GM21381 (cell line): Measurements from ENCODE around the gene EPHB1.

Source experiments
- ATAC-seq: cut with Tn5 transposase; IDR thresholded peaks from one replicate; pipeline ENCODE4 v1.9.1; 2021; ENCODE audit warnings: mild to moderate bottlenecking, moderate library complexity; ENCODE audit not compliant: unreplicated experiment

EPHB1 gene

DNA sequence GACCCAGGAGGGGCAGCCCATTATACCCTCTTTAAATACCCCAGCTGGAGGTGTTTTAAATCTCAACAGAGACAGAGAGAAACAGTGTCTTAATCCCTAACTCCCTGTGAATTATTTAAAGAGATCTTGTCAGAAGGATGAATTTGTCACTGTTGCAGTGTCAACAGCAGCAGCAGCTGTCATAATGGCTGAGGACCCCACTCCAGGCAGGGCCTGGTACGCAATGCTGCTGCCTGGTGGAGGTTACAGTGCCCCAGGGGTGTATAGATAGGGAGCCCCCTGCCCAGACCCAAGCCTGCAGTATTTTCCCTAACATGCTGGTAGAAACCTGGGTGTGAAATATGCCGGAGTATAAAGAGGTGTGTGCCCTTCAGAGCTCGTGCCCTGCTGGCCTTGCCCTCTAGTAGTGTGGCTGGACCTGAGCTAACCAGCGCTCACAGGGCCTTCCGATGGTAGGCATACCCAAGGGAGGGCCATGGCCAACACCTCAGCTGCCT lies 143.0 kb downstream of the EPHB1 start:
- no peak for ATAC-seq

DNA sequence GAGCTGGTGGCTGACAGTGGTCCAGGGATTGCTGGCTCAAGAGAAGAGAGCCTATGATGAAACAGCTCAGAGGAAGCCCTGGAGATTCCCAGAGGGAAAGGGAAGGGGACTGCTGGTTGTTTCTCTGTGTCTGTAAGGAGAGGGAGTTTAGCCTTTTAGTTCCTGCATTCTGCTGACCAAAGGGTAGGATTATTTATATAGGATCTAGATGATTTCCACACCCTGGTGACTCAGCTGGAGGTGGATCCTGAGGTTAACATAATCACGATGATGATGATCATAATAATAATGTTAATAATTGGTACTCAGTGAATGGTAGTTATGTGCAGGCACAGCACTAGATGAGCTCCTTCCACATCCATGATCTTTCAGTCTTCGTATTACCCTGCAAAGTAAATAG lies 144.9 kb downstream of the EPHB1 start:
- ATAC-seq = no peak

DNA sequence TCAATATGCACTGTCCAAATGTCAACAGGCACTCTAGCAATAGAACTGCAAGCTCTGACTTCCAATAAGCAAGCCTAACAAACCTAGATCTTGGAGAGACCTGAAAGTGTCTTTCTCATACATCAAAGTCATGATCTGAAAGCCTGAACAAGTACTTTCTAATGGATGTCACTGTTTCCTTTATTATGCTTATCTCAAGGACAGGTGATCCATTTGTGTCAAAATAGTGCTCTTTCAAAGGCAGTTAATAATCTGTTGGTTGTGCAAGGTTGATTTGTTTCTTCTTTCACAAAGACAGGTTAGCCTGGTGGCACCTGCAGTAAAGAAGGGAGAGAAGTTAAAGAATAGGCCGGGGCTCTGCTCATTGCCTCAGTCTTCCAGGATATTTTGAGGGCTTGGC lies 146.8 kb downstream of the EPHB1 start:
- ATAC-seq = no peak

DNA sequence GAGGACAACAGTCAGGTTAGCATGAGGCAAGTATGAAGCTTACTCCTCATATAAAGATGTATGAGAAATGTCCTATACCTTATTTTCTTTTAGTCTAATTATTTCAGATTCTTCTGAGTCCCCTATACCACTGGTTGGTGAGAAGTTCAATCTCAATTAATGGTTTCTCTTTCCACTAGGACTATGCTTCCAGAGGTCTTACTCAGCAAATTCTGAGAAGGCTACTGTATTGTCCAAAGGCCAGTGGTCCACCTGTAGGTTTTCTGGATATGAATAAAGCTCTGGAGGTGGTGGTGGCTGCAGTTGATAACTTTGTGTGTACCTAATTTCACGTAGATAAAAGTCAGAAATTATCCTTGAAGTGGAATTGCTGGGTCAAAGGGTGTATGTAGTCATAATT lies 149.4 kb downstream of the EPHB1 start:
- no peak for ATAC-seq

DNA sequence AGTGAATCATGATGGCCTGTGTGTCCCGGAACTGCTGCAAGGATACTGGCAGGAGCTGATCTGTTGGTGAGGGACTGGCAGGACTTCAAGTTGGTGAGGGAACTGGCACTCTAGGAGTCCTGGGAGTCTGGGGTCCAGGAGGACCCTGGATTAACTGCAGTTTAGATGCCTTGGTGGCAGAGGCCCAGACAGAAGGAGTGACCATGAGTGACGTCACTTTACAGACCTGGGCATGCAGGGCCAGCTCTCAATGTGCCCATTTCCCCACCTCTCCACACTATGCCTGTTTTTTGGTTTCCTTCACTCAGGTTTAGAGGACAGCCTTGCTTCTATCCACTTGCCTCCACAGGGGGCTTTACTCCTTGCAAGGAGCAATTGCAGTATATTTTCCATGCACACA lies 154.1 kb downstream of the EPHB1 start:
- no peak for ATAC-seq

DNA sequence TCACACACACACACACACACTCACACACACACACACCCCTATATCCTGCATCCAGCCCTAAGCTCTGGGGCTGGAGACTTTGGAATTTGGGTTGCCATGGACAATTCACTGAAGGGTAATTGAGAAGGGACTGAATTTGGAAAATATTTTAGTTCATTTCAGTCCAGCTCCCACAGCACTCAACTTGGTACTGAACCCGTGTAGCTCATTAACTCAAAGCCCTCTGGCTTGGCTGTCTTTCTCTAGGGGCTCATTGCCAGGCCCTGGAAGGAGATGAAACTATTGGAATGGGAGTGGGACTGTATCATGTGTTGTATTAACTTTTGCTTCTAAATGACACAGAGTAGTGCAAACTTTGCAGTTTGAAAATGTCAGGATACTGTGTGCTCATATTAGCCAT lies 157.3 kb downstream of the EPHB1 start:
- no peak for ATAC-seq

DNA sequence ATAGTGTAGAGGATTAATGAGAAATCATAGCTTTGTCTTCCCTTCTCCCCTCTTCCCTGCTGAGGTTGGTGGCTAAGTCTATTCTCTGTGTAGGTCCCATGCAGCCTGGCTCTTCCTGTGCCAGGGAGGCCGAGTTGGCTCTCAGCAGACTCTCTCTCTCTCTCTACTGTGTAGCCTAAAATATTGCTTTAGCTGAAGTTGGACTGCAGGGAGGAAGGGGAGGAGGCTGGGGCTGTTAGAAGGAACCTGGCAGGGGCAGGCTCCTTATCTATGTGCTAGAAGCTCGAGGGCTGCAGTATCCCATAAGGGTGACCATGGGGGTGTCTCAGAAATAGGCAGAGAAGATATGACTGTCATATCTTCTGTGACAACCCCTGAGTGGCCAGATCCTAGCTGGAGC lies 160.8 kb downstream of the EPHB1 start:
- peak; percentile 26 for ATAC-seq

DNA sequence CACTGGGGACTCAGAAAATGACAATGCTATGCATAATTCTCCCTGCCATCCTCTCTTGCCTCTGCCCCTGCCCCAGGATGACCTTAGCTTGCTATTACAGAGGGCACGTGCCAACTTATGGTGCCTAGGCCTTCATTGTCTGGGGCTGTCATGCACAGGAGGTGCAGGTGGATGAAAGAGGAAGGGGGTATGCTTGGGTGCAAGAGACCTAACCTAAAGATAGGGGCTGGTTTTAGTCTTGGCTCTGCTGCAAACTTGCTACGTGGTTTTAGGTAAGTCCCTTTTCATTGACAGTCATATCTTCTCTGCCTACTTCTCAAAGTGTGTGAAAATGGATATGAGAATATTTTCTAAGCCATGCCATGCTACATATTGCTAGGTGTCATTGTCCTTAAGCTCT lies 161.3 kb downstream of the EPHB1 start:
- ATAC-seq = peak; percentile 68

DNA sequence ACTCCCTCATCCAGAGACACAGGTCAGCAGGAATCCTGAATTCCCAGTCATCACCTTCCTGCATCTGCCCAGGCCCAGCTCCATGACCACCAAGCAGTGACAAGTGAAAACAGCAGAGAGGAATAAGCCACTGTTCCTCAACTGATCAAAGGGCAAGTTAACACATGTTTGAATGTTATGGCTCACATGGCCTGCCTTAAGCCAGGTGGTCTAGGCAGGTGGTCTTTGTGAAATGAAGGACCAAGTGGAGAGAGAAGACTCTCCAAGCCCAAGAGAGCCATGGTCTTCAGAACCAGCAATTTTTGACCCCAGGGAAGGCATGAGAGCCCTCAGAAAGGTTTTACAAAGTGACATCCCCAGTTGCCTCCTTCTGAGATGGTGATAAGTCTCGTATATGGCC lies 161.8 kb downstream of the EPHB1 start:
- ATAC-seq = no peak

DNA sequence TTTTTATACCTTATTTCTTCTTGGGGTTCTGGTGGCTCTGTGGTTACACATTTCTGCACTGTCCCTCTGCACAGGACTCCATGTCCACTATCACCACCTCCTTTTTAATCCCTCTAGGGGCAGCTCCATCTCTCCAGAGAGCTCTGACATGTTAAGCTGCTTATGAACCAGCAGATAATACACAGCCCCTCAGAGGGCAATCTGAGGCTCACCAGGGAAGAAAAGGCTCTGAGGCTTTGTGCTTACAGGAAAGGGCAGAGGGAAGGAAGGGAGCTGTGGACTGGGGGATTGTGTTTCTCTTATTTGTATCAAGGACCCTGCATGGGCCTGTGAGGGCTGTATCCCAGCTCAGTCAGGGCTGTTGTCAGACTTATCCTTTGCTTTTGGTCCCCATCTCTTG lies 164.5 kb downstream of the EPHB1 start:
- ATAC-seq = no peak

DNA sequence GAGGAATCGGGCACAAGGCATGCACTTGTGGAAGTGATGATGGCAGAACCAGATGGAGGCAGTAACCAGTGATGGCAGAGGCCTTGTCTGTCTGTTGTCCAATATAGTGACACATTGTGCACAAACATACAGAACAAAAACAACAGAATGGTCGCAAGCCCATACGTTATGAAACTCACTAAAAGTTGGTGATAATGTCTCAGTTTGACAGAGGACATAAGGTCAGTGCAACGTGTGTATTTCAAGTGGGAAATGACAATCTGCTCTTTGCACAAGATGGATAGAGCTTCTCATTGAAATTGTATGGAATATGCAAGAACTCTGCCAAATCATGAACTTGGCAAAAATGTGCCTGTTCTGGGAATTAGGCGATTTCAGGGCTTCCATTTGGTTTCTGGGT lies 169.2 kb downstream of the EPHB1 start:
- ATAC-seq = no peak

DNA sequence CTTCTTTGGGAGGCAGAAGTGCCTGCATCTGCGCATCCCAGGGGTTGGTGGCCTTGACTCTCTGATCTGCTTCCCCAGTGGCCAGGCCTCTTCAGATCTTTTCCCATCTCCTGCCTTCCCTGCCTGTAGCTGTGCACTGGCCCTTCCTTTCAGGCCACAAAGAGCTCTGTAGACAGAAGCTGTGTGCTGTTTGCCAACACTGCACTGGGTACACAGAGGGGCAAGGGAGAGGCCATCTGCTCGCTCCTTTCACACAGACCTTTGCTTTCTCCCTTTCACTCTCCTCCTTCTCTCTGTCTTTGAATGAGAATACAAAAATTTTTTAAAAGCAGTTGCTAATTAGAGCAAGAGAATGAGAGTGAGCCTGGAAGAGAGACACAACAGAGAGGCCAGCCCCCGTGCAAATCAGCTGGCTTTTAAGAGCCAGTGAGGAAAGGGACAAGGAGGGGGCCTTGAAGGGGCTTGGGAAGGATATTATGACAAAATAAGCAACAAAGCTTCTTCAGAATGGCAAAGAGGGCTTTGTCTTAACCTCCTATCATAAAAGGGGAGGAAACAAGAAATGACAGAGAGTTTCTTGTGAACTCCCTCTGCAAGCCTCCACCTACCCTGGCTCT lies 170.9 kb downstream of the EPHB1 start:
- no peak for ATAC-seq

DNA sequence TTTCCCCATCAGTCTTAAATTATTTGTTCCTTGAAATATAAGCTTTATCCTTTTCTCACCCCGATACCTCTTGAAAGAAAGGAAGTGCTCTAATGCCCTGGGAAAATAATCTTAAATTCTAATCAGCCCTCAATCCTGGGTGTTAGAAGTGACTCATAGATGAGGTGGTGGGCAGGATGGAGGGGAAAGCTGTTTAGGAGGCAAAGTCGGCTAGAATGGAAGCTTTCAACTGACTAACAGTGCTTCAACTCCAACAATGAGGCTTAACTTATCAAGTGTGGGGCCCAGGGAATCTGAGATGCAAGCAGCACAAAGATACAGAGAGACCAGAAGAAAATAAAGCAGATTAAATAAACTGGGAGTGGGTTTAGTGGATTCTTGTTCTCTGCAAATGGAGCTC lies 175.8 kb downstream of the EPHB1 start:
- ATAC-seq = no peak

DNA sequence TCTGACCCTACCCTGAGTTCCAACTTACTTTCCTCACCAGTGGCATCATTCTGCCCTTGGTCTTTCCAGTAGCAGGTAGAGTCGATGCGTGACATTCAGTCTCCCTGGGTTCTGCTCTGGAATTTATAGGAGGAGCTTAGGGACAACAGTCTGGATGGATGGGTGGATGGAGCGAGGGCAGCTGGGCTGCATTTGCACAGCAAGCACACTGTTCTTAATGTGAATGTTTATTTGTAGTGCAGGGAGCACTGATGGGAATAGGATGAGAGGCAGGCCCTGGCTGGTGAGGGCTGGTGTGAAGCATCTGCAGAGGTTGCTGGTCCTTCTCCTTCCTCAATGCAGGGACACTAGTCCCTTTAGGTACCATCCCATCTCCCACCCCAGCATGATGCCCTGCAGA lies 176.2 kb downstream of the EPHB1 start:
- no peak for ATAC-seq

DNA sequence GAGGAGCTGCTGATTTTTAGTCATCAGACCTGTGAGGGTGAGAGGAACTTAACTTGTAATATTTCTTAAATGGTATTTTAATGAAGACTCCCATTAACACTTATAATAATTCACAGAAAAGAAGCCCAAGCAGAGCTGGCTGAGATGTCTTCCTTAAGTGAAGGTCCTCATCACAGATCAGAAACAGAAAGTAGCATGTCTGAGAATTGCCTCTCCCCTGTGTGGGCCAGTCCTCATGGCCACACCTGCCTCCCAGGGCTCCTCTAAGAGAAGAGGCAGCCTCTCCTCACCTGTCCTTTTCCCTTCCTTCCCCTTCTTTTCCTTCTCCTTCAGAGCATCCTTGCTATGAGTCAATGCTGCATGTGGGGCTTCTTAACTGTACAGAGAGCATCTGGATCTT lies 176.8 kb downstream of the EPHB1 start:
- peak; percentile 58 for ATAC-seq

DNA sequence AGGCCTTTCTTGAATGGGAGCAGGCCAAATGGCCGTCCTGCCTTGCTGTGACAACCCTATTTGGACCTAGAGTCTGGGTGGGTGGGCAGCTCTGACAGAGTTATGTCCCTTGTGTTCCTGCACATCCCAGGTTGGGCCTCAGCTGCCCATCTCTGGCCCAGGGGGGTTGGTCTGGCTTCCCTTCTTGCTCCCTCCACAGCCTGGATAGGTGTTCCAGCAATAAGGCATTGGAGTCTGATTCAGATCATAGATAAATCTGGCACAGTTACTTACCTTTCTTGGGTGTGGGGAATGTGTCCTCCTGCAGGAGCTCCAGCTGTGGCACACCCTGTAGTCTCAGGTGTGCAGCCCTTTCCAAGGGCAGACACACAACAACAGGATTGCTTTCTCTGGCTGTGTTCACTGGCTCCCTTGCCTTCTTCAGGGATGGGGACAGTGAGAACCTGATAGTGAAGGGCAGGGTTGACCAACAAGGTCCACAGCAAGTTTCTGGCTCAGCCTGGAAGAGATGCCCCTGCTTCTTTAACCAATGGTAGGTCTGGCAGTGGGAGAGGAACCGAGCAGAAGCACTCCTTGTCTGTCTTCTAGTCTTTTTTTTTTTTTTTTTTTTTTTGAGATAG lies 177.9 kb downstream of the EPHB1 start:
- ATAC-seq = no peak

DNA sequence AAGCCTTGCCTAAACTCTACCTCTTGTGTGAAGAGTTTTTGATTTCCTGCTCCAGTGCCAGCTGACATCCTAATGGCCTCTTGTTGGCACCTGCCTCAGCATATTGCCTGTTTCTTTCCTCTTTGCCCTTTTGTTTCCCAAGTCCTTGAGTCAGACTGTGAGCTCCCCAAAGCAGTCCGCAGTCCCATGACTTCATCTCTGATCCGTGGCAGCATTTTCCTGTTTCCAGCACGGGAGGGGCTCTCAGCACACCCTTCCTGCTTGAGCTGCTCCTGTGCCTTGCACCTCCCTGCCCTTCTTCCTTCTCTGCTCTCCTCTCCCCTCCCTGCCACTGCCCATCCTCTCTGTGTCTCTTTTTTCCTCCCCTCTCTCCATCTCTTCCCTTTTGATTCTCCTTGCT lies 179.6 kb downstream of the EPHB1 start:
- no peak for ATAC-seq

DNA sequence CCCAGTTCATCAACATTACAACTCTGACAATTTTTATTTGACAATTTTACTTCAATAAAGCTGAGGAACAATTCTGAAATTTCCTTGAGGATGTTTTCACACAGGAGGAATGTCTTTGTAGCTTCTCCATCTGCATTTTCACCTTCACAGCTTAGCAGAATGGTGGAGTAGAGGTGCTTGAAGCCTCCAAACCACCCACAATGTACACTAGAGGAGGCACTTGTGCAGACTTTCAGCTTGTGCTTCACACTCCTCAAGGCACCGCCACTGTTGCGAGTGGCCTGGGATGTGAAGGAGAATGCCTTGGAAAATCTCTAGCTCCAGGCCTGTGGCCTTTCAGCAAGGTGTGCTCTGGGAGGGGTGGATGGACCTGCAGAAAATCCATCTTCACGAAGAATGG lies 181.9 kb downstream of the EPHB1 start:
- ATAC-seq = no peak

DNA sequence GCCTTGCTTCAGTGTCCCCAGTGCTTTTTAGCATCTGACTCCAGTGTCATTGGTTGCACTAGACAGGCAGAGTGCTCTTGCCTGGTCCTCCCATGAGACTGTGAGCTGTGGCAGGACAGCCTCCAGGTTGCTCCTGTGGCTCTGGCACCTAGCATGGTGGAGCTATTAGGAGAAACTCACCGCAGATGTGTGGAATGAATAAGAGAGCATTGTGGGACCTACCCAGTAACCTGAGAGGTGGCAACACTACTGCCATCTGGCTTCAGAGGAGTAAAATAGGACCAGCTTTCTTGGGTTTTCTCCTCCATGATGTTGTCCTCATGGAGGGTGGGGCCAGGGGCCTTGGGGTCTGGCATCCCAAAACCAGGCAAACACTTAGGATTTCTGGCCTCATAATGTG lies 183.6 kb downstream of the EPHB1 start:
- no peak for ATAC-seq

DNA sequence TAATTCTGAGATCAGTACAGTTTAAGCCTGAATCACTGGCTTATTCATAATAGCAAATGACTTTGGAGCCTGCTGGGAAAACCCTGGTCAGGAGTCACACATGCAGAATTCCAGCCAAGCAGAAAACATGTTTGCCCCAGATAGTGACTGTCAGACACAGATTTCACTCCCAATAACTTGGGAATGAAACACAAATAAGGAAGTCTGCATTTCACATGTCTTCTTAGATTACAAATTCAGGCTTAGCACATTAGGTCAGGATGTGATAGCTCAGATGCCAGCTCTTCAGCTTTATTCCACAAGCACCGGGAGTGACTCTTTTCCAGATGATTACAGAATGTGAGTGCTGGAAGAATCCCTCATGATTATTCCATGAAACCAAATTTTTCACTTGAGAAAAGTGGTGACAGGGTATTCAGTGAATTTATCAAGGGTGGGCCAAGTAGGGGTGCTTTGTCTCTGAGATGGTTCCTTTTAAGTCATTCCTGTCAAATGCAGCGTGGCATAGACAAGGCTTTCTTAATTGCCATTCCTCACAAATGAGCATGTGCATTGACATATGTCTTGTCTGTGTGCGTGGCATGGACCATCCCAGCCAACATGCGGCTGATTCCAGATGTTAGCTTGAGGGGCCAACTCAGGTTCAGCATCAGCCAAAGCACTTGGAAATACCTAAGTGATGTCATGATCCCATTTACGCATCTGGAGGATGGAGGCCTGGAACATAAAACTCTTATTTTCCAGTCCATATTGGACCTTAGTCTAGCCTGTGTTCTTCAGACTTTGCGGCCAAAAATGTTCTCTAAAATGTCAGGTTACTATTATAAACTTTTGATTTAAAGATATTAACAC lies 191.0 kb downstream of the EPHB1 start:
- ATAC-seq = no peak

DNA sequence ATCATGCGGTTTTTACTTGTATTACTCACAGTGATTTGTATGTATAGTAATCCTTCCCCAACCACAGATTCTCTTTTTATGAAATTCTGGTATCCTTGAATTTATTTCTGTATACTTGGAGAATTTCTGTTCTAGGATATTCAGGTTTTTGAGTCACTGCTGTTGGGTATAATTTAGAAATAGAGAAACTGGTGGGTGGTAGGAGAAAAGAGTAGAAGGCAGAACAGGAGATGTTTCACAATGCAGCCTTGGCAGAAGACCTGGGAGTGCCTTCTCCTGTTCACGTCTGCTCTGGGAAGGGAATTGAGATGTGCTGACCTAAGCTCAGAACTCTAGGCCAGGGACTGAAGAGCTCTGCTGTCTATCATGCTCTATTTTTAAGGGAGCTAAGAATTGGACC lies 193.6 kb downstream of the EPHB1 start:
- no peak for ATAC-seq

DNA sequence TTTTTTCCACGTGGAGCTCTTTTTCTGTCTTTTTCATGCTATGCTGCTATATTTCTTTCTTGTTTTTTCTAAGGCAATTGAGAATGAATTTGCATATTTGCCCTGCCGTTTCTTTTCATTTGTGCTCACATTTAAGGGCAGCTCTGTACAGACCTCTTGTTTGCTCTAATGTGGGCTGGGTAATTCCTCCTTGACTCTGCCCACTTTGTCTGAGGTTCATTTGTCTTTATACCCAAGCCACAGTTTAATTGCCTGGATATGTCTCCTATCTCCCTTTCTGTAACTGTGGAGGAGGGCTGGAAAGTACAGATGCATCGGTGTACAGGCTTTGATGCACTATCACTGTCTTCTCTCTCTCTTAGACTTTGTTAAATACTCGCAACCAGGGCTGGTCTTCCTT lies 195.9 kb downstream of the EPHB1 start:
- ATAC-seq = no peak
